NCI-H526 treated with DMSO at 0.1 percent for 48 hours (cell line): ENCODE measurements around the gene HOXD11.

ENCODE experiments used
- DNase-seq: peaks from one replicate; lab custom pipeline; 2025; lab: John Stamatoyannopoulos, UW

HOXD11 gene

DNA sequence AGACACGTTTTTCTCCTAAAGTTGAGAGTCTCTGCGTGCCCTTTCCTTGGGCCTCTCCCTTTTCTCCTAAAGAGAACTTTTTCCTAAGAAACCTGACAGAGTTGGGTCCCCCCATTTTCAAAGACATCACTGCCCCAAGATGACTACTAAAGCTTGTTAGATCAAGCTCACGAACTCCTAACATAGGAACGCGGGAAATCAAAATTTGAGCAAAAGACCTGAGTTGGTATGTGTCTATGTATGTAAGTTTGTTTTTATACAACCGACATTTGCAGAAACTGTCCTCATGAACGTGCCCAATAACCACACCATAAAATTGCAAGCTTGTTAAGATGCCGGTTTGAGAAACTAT lies 13.2 kb upstream of the HOXD11 start:
- DNase-seq = no peak

GRCh38 chr2:176094349-176094748 lies 12.7 kb upstream of the HOXD11 start:
- DNase-seq = no peak

GRCh38 chr2:176095421-176095820 lies 11.7 kb upstream of the HOXD11 start:
- no peak for DNase-seq

- peak; percentile 24 for DNase-seq
Measured at GRCh38 chr2:176096243-176096985, 10.7 kb upstream of the HOXD11 start.

- peak; percentile 88 for DNase-seq
Measured at GRCh38 chr2:176096986-176097819, 9.9 kb upstream of the HOXD11 start.

GRCh38 chr2:176097820-176098365 lies 9.2 kb upstream of the HOXD11 start:
- DNase-seq = peak; percentile 61

DNA sequence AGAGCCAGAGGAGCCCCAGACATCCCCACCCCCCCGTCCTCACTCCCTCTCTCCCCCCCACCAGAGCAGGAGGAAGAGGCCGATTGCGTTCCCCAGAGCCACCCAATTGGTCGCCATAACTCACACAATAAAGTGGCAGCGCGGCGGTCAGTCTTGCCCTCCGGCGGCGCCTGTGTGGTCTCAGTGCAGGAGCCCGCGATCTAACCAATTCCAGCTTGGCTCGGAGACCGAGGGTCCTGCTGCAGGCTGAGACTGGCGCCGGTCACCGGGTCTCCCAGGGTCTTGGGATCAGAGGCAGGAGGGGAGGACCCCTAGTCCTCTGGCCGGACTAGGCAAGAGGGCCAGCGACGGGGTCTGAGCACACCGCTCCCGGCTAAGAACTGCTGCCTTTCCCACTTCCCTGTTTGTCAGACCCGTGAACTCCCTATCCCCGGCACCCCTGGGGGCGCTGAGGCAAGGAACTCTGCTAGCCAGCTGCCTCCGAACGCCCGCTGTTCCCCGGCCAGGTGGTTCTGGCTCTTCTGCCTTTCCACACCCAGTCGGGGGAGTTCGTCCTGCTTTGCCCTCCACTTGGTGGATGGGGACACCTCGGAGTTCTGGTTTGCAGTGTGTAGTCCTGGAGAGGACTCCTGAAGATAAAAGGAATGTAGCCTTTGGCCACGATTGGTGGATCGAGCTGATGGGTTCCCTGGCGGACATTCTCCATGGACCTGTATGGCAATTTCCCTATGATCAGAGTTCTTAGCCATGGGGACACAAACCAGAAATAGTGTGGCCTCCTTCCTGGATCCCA lies 8.5 kb upstream of the HOXD11 start:
- peak; percentile 47 for DNase-seq

GRCh38 chr2:176099159-176099727 lies 7.8 kb upstream of the HOXD11 start:
- DNase-seq = no peak

DNA sequence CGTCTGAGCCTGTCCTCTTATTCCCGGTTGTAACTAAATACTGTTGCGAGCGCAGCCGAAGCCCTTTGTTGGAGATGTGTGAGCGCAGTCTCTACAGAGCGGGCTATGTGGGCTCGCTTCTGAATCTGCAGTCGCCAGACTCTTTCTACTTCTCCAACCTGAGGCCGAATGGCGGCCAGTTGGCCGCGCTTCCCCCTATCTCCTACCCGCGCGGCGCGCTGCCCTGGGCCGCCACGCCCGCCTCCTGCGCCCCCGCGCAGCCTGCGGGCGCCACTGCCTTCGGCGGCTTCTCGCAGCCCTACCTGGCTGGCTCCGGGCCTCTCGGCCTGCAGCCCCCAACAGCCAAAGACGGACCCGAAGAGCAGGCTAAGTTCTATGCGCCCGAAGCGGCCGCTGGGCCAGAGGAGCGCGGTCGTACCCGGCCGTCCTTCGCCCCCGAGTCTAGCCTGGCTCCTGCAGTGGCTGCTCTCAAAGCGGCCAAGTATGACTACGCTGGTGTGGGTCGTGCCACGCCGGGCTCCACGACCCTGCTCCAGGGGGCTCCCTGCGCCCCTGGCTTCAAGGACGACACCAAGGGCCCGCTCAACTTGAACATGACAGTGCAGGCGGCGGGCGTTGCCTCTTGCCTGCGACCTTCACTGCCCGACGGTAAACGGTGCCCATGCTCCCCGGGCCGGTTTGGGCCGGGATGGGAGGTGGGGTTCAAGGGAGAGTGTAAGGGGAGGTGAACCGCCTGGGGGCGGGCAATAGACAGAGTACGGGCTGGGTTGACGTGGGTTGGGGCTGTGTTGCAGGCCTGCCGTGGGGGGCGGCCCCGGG lies 7.1 kb upstream of the HOXD11 start, which contains the start of gene HOXD12:
HOXD12 (plus strand) TSS at position 68 of the 819 bp plus-strand sequence; CDS start at position 75, 7 bp downstream.
- no peak for DNase-seq

- DNase-seq = no peak
Measured at GRCh38 chr2:176100547-176101140, 6.4 kb upstream of the HOXD11 start.

- DNase-seq = no peak
Measured at GRCh38 chr2:176101216-176101830, 5.8 kb upstream of the HOXD11 start.

DNA sequence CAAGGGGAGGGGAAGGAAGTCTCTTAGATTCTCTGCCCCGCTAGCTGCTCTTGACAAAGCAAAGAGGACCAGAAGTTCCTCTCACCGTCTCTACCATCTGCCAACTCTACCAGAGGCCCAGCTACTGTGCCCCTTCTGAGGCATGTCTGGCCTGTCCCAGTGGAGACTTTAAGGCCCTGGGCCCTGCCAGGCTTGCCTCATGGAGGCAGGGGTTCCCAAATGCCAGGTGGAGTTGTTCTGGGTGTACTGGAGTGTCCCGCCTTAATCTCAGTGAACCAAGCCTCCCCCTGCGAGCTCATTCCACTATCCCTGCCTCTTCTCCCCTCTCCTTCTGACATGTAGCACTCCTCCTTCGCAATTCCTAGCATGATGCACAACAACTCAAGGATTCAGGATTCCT lies 5.2 kb upstream of the HOXD11 start:
- no peak for DNase-seq

DNA sequence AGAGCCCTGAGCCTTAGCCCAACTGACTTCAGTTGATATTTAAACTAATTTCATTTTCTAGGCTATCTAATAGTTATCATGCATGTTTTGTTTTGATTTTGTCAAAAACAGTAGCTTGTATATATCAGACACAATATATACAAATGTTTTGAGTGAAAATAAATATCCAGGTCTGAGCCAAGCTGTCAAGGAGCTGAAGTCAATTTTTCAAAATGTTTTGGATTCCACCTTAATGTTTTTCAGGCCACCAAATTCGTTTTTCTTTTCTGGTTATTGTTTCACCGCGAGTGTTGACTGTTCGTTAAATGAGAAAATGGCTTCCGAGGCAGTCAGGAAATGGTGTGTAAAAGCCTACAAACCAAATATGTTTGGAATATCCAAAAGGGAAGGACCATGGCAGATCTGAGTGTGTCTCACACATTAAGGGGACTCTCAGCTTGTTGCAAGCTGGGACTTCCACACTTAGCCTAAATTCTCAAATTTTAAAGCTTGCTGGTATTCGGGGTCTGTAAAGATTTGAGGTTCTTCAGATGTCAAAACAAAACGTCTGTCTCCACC lies 4.7 kb upstream of the HOXD11 start:
- DNase-seq = no peak

DNA sequence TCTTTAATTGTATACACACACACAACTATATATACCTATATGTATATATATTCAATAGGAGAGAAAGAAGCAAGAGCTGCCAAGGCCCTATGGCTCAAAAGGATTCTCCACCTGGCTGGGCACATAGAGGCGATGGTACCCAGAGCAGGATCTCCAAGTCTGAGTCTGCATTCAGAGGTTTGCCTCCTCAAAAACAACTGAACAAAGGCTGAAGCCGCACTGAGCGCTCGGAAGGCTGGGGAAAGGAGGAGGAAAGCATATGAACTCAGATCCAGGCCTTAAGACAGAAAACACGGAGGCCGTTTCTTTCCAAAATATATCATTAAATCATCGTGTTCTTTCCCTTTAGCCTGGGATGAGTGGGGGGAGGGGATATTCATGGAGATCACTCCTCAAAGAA lies 3.9 kb upstream of the HOXD11 start:
- no peak for DNase-seq

DNA sequence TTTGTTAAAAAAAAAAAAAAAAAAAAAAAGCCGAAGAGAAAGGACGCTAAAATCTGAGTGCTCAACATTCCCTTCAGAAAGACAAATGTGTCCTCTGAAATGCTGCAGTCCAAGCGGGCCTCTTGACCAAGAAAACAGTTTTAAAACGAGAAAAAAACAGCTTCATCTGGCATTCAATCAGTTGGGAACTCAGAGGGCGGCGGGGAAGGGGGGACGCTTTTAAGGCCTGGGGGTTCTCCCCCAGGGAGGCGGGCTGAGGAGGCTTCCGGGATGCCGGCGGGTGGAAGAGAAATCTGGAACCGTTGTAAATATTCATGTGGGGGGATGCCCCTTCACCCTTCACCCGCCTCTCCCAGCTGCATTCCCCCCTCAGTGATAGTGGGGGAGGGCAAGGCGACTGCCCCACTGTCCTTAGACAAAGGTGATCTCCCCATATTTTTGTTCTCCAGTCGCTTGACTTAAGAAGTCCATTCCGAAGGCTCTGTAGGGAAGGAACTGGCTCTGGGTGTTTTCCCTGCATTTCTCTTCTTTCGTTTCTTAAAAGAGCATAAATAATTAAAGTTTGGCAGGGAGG lies 3.3 kb upstream of the HOXD11 start:
- no peak for DNase-seq

- DNase-seq = no peak
Measured at GRCh38 chr2:176104316-176105077, 2.6 kb upstream of the HOXD11 start.

DNA sequence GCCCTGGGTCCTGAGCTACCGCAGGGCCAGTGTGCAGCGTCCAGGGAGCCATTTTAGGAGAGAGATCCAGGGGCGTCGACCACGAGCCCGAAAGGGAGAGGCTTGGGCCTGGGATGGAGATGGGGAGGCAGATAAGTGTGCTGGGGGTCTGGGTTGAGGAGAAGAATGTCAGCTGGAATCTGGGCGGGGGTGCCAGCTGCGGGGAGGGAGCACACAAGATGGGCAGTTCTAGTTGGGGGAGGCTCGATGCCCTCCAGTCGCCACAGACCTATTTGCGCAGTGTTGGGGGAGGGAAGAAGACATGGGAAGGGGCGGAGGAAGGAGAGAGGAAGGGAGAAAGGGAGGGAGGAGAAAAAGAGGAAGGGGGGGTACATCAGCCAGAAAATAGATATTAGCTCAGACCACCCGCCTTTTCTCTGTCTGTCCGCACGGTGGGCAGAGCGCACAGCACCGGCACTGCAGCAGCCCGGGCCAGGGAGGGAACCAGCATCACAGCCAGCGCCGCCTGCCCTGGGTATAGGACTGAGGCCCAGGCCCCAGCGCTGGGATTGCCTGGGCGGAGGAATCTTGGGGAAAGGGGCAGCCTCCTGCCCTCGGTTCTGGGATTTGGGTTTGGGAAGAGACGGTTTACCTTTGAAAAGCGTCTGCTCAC lies 1.9 kb upstream of the HOXD11 start:
- no peak for DNase-seq
